ENCODE data around the gene CHD9NB. TPM values are rescaled to one million over a fixed set of nuclear protein-coding genes. Genes with fewer than 3 reads are reported as not detected.
"Not testable (repeated sequence)": the region's sequence is repeated elsewhere in the genome, so short reads cannot be mapped to it uniquely, and the experiment has no call there.

CHD9NB gene
- total and polyA plus RNA-seq, 4 donors = 2.5 to 25.7 (median 2.9) TPM

GRCh38 chr16:53074296-53074695 lies 21.6 kb upstream of the CHD9NB start:
- WGBS (ENCODE audit: insufficient coverage) = 80% methylated on average over 3 of the region's 3 CpGs
- H3K36me3 ChIP-seq (ENCODE audit: control insufficient read depth, insufficient read depth, low read length); H3K4me1 ChIP-seq (ENCODE audit: control insufficient read depth, insufficient read depth, low read length); H3K4me3 ChIP-seq (ENCODE audit: low read depth, low read length); DNase-seq (ENCODE audit: low read depth in 4 of 6, low spot score in 6 of 6); H3K27me3 ChIP-seq (ENCODE audit: control insufficient read depth, insufficient read depth, low read length); H3K9me3 ChIP-seq (ENCODE audit: control insufficient read depth, insufficient read depth, low read length); H3K27ac ChIP-seq (ENCODE audit: low read depth, low read length): not testable (repeated sequence)

GRCh38 chr16:53073022-53073421 lies 20.3 kb upstream of the CHD9NB start:
- Histone ChIP-seq H3K4me3 (ENCODE audit: low read depth, low read length) (no peak overlapping the region), H3K27ac (ENCODE audit: low read depth, low read length) (no peak overlapping the region), H3K27me3 (ENCODE audit: control insufficient read depth, insufficient read depth, low read length) (no peaks in the 10 kb centered on the region), H3K4me1 (ENCODE audit: control insufficient read depth, insufficient read depth, low read length) (peaks cover 10% of the 10 kb centered on the region), H3K9me3 (ENCODE audit: control insufficient read depth, insufficient read depth, low read length) (peaks cover 2% of the 10 kb centered on the region), H3K36me3 (ENCODE audit: control insufficient read depth, insufficient read depth, low read length) (peaks cover 4% of the 10 kb centered on the region)
- 100% methylated on average over 3 of the region's 6 CpGs for WGBS (ENCODE audit: insufficient coverage)
- no peak for DNase-seq (ENCODE audit: low read depth in 4 of 6, low spot score in 6 of 6)

GRCh38 chr16:53071748-53072301 lies 19.1 kb upstream of the CHD9NB start:
- Histone ChIP-seq H3K4me1 (ENCODE audit: control insufficient read depth, insufficient read depth, low read length) (peaks cover 10% of the 10 kb centered on the region), H3K9me3 (ENCODE audit: control insufficient read depth, insufficient read depth, low read length) (peaks cover 2% of the 10 kb centered on the region), H3K27me3 (ENCODE audit: control insufficient read depth, insufficient read depth, low read length) (no peaks in the 10 kb centered on the region), H3K4me3 (ENCODE audit: low read depth, low read length) (peak overlapping the region; percentile 22), H3K36me3 (ENCODE audit: control insufficient read depth, insufficient read depth, low read length) (peaks cover 6% of the 10 kb centered on the region), H3K27ac (ENCODE audit: low read depth, low read length) (peak overlapping the region; percentile 88)
- WGBS (ENCODE audit: insufficient coverage) = 9% methylated on average over 3 of the region's 6 CpGs
- peak in 3 of 6 donors; percentile 72 to 96 (median 92) for DNase-seq (ENCODE audit: low read depth in 4 of 6, low spot score in 6 of 6)

DNA sequence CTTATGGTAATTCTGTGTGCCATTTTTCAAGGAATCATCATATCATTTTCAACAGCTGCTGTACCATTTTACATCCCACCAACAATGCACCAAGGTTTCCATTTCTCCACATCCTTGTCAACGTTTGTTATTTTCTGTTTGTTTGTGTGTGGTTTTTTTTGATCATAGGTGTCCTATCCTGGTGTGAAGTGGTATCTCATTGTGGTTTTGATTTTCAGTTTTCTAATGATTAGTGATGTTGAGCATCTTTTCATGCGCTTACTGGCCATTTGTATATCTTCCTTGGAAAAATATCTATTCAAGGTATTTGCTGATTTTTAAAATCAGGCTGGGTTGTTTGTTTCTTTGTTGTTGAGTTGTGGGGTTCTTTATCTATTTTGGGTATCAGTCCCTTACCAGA lies 17.1 kb upstream of the CHD9NB start:
- Histone ChIP-seq H3K4me1 (ENCODE audit: control insufficient read depth, insufficient read depth, low read length) (peaks cover 13% of the 10 kb centered on the region), H3K4me3 (ENCODE audit: low read depth, low read length) (no peak overlapping the region), H3K27me3 (ENCODE audit: control insufficient read depth, insufficient read depth, low read length) (no peaks in the 10 kb centered on the region), H3K36me3 (ENCODE audit: control insufficient read depth, insufficient read depth, low read length) (peaks cover 6% of the 10 kb centered on the region), H3K9me3 (ENCODE audit: control insufficient read depth, insufficient read depth, low read length) (peaks cover 2% of the 10 kb centered on the region), H3K27ac (ENCODE audit: low read depth, low read length) (no peak overlapping the region)
- DNase-seq (ENCODE audit: low read depth in 4 of 6, low spot score in 6 of 6) = no peak
- no CpG with 5 or more reads among the region's 2 CpGs for WGBS (ENCODE audit: insufficient coverage)

- no peak for DNase-seq (ENCODE audit: low read depth in 4 of 6, low spot score in 6 of 6)
- WGBS (ENCODE audit: insufficient coverage) = 91% methylated on average over 2 of the region's 4 CpGs
- Histone ChIP-seq H3K27me3 (ENCODE audit: control insufficient read depth, insufficient read depth, low read length) (no peaks in the 10 kb centered on the region), H3K9me3 (ENCODE audit: control insufficient read depth, insufficient read depth, low read length) (no peaks in the 10 kb centered on the region), H3K4me3 (ENCODE audit: low read depth, low read length) (no peak overlapping the region), H3K4me1 (ENCODE audit: control insufficient read depth, insufficient read depth, low read length) (peaks cover 13% of the 10 kb centered on the region), H3K36me3 (ENCODE audit: control insufficient read depth, insufficient read depth, low read length) (peaks cover 6% of the 10 kb centered on the region), H3K27ac (ENCODE audit: low read depth, low read length) (no peak overlapping the region)
Measured at GRCh38 chr16:53068423-53068833, 15.7 kb upstream of the CHD9NB start.

GRCh38 chr16:53067675-53068074 lies 15.0 kb upstream of the CHD9NB start:
- Histone ChIP-seq H3K36me3 (ENCODE audit: control insufficient read depth, insufficient read depth, low read length) (peaks cover 6% of the 10 kb centered on the region), H3K27ac (ENCODE audit: low read depth, low read length) (no peak overlapping the region), H3K9me3 (ENCODE audit: control insufficient read depth, insufficient read depth, low read length) (no peaks in the 10 kb centered on the region), H3K4me3 (ENCODE audit: low read depth, low read length) (no peak overlapping the region), H3K27me3 (ENCODE audit: control insufficient read depth, insufficient read depth, low read length) (no peaks in the 10 kb centered on the region), H3K4me1 (ENCODE audit: control insufficient read depth, insufficient read depth, low read length) (peaks cover 13% of the 10 kb centered on the region)
- no peak for DNase-seq (ENCODE audit: low read depth in 4 of 6, low spot score in 6 of 6)
- 100% methylated on average over 1 of the region's 2 CpGs for WGBS (ENCODE audit: insufficient coverage)

DNA sequence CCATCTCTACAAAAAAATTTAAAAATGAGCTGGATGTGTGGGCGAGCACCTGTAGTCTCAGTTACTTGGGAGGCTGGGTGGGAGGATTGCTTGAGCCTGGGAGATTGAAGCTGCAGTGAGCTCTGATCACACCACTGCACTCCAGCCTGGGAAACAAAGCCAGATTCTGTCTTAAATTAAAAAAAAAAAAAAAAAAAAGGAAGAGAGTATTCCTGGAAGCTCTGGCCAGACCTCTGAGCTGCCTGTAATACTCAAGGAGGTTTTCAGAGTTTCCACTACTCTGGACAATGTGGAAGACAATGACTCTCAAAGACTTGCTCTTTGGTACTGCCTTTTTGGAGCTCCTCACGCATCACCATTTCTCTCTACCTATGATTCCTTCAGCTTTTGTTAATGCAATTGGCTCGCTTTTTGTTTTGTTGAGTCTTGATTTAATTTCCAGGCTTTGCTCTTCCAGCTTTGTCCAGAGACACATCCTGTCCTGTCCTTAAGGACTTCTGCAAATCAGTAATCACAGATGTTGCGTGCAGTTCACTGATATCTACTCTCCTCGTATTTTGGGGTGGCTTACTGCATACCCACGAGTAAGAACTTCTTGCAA lies 12.9 kb upstream of the CHD9NB start:
- H3K4me1 ChIP-seq (ENCODE audit: control insufficient read depth, insufficient read depth, low read length) = peaks cover 3% of the 10 kb centered on the region
- no peak overlapping the region for H3K4me3 ChIP-seq (ENCODE audit: low read depth, low read length)
- no peaks in the 10 kb centered on the region for H3K27me3 ChIP-seq (ENCODE audit: control insufficient read depth, insufficient read depth, low read length)
- DNase-seq (ENCODE audit: low read depth in 4 of 6, low spot score in 6 of 6) = no peak
- no peaks in the 10 kb centered on the region for H3K9me3 ChIP-seq (ENCODE audit: control insufficient read depth, insufficient read depth, low read length)
- 70% methylated on average over 2 of the region's 6 CpGs for WGBS (ENCODE audit: insufficient coverage)
- peaks cover 8% of the 10 kb centered on the region for H3K36me3 ChIP-seq (ENCODE audit: control insufficient read depth, insufficient read depth, low read length)
- peak overlapping the region; percentile 33 for H3K27ac ChIP-seq (ENCODE audit: low read depth, low read length)

- Histone ChIP-seq H3K27ac (ENCODE audit: low read depth, low read length) (no peak overlapping the region), H3K27me3 (ENCODE audit: control insufficient read depth, insufficient read depth, low read length) (no peaks in the 10 kb centered on the region), H3K9me3 (ENCODE audit: control insufficient read depth, insufficient read depth, low read length) (no peaks in the 10 kb centered on the region), H3K4me3 (ENCODE audit: low read depth, low read length) (no peak overlapping the region), H3K4me1 (ENCODE audit: control insufficient read depth, insufficient read depth, low read length) (peaks cover 3% of the 10 kb centered on the region), H3K36me3 (ENCODE audit: control insufficient read depth, insufficient read depth, low read length) (peaks cover 8% of the 10 kb centered on the region)
- no CpG with 5 or more reads among the region's 1 CpG for WGBS (ENCODE audit: insufficient coverage)
- DNase-seq (ENCODE audit: low read depth in 4 of 6, low spot score in 6 of 6) = no peak
Measured at GRCh38 chr16:53064081-53064578, 11.4 kb upstream of the CHD9NB start.

- Histone ChIP-seq H3K4me1 (ENCODE audit: control insufficient read depth, insufficient read depth, low read length) (peaks cover 8% of the 10 kb centered on the region), H3K27me3 (ENCODE audit: control insufficient read depth, insufficient read depth, low read length) (no peaks in the 10 kb centered on the region), H3K27ac (ENCODE audit: low read depth, low read length) (no peak overlapping the region), H3K9me3 (ENCODE audit: control insufficient read depth, insufficient read depth, low read length) (no peaks in the 10 kb centered on the region), H3K4me3 (ENCODE audit: low read depth, low read length) (no peak overlapping the region), H3K36me3 (ENCODE audit: control insufficient read depth, insufficient read depth, low read length) (peaks cover 2% of the 10 kb centered on the region)
- DNase-seq (ENCODE audit: low read depth in 4 of 6, low spot score in 6 of 6) = no peak
- 66% methylated on average over 3 of the region's 3 CpGs for WGBS (ENCODE audit: insufficient coverage)
Measured at GRCh38 chr16:53061701-53062159, 9.0 kb upstream of the CHD9NB start.

DNA sequence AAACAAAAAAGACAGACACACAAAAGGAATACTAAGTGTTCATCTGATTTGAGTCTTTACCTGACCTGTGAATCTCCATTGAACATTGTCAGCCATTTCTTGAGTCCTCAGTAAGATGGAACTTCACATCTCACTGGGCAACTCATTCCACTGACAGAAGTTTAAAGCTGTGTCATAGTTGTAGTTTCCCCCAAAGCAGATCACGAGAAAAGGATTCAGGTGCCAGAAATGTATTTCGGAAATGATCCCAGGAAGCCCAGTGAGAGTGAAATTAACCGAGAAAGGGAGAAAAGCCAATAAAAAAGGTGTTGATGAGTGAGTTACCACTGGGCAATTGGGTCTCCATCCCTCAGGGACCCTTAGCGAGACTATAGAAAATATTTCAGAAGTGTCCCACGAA lies 8.6 kb upstream of the CHD9NB start:
- Histone ChIP-seq H3K4me3 (ENCODE audit: low read depth, low read length) (no peak overlapping the region), H3K36me3 (ENCODE audit: control insufficient read depth, insufficient read depth, low read length) (peaks cover 2% of the 10 kb centered on the region), H3K27me3 (ENCODE audit: control insufficient read depth, insufficient read depth, low read length) (no peaks in the 10 kb centered on the region), H3K27ac (ENCODE audit: low read depth, low read length) (no peak overlapping the region), H3K9me3 (ENCODE audit: control insufficient read depth, insufficient read depth, low read length) (no peaks in the 10 kb centered on the region), H3K4me1 (ENCODE audit: control insufficient read depth, insufficient read depth, low read length) (peaks cover 13% of the 10 kb centered on the region)
- no peak for DNase-seq (ENCODE audit: low read depth in 4 of 6, low spot score in 6 of 6)
- WGBS (ENCODE audit: insufficient coverage) = 60% methylated on average over 1 of the region's 5 CpGs
